Measurements from ENCODE around the gene GPR139. TPM values are rescaled to one million over a fixed set of nuclear protein-coding genes. Genes with fewer than 3 reads are reported as not detected.

The GPR139 gene
- total RNA-seq, 1 experiment from 2014 or later, result not detected

GRCh38 chr16:19997264-19997663 is 76.4 kb downstream of the GPR139 start:
- H3K9me3 ChIP-seq (ENCODE audit: insufficient read depth, low read depth), result no peaks in the 10 kb centered on the region
- no peak for DNase-seq
- no peaks in the 10 kb centered on the region for H3K36me3 ChIP-seq (ENCODE audit: low read depth)
- no peaks in the 10 kb centered on the region for H3K4me1 ChIP-seq (replicated peaks; ENCODE audit: insufficient read depth)
- TF ChIP-seq, protein P1, sequence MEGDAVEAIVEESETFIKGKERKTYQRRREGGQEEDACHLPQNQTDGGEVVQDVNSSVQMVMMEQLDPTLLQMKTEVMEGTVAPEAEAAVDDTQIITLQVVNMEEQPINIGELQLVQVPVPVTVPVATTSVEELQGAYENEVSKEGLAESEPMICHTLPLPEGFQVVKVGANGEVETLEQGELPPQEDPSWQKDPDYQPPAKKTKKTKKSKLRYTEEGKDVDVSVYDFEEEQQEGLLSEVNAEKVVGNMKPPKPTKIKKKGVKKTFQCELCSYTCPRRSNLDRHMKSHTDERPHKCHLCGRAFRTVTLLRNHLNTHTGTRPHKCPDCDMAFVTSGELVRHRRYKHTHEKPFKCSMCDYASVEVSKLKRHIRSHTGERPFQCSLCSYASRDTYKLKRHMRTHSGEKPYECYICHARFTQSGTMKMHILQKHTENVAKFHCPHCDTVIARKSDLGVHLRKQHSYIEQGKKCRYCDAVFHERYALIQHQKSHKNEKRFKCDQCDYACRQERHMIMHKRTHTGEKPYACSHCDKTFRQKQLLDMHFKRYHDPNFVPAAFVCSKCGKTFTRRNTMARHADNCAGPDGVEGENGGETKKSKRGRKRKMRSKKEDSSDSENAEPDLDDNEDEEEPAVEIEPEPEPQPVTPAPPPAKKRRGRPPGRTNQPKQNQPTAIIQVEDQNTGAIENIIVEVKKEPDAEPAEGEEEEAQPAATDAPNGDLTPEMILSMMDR (conservative IDR thresholded peaks at IDR 0.05), result no peak
- no peak for TF ChIP-seq EZH2 (IDR thresholded peaks at IDR 0.05; ENCODE audit: low read depth)
- H3K9me2 ChIP-seq (ENCODE audit: insufficient read depth), result no peaks in the 10 kb centered on the region
- ChIA-PET CTCF (no interaction called here), POLR2A (ENCODE audit: unreplicated experiment) (no interaction called here)
- H4K20me1 ChIP-seq (ENCODE audit: insufficient read depth), result no peaks in the 10 kb centered on the region
- no TSS peak for BruUV-seq (replicated peaks)
- no peaks in the 10 kb centered on the region for H3F3A ChIP-seq (ENCODE audit: insufficient read depth, low read depth)
- H3K27me3 ChIP-seq (ENCODE audit: insufficient read depth, low read depth), result peaks cover 48% of the 10 kb centered on the region
- H3K79me2 ChIP-seq (ENCODE audit: low read depth), result no peaks in the 10 kb centered on the region
- intact Hi-C loops (cut with micrococcal nuclease; ENCODE audit: unreplicated experiment), result no loop called here
- no peak overlapping the region for H3K4me3 ChIP-seq
- no peak overlapping the region for H3K4me2 ChIP-seq
- H3K27ac ChIP-seq, result no peak overlapping the region
- no peak overlapping the region for H2AFZ ChIP-seq

DNA sequence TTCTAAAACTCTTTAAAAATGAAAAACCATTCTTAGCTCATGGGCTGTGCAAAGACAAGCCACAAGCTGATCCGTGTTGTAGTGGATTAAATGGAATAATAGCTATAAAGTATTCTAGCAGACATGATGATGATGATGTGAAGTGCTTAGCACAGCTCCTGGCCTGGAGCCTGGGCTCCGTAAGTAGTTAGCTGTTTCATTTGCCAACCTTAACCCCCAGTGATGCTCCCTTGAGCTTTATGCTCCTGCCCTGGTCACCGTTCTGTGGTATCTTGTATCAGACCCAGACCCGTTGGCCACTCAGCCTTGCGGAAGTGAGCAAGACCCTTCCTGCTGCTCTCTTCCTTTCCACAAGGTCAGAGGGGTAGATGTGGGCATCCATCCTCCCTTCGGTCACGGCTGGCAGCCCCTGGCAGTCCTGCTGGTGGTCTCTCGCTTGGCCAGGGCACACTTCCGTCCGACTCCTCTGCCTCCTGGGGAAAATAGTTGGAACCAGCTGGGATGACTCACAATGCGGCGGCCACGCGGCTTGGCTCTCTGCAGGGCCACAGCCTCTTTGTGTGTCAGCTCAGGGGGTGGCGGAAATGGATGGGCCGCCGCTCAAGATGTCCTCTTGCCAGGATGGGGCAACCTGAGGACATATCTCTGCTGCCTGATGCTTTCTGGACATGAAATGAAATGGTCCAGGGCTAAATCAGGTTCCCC is 79.1 kb downstream of the GPR139 start:
- H3K4me3 ChIP-seq, result no peak overlapping the region
- POLR2A ChIA-PET (ENCODE audit: unreplicated experiment), result no interaction called here
- no peaks in the 10 kb centered on the region for H3K36me3 ChIP-seq (ENCODE audit: low read depth)
- H2AFZ ChIP-seq, result no peak overlapping the region
- H3F3A ChIP-seq (ENCODE audit: insufficient read depth, low read depth), result no peaks in the 10 kb centered on the region
- no peak for TF ChIP-seq EZH2 (IDR thresholded peaks at IDR 0.05; ENCODE audit: low read depth)
- TF ChIP-seq, protein P1 (conservative IDR thresholded peaks at IDR 0.05), result no peak
- H3K27me3 ChIP-seq (ENCODE audit: insufficient read depth, low read depth), result peaks cover 41% of the 10 kb centered on the region
- H3K4me1 ChIP-seq (replicated peaks; ENCODE audit: insufficient read depth), result no peaks in the 10 kb centered on the region
- H3K27ac ChIP-seq, result no peak overlapping the region
- no peak overlapping the region for H3K4me2 ChIP-seq
- intact Hi-C loops (cut with micrococcal nuclease; ENCODE audit: unreplicated experiment), result no loop called here
- CTCF ChIA-PET, result no interaction called here
- BruUV-seq (replicated peaks), result no TSS peak
- H4K20me1 ChIP-seq (ENCODE audit: insufficient read depth), result no peaks in the 10 kb centered on the region
- no peaks in the 10 kb centered on the region for H3K9me2 ChIP-seq (ENCODE audit: insufficient read depth)
- H3K79me2 ChIP-seq (ENCODE audit: low read depth), result no peaks in the 10 kb centered on the region
- H3K9me3 ChIP-seq (ENCODE audit: insufficient read depth, low read depth), result no peaks in the 10 kb centered on the region
- no peak for DNase-seq

- H3K27ac ChIP-seq, result no peak overlapping the region
- POLR2A ChIA-PET (ENCODE audit: unreplicated experiment), result no interaction called here
- TF ChIP-seq, protein P1 (conservative IDR thresholded peaks at IDR 0.05), result no peak
- TF ChIP-seq EZH2 (IDR thresholded peaks at IDR 0.05; ENCODE audit: low read depth), result no peak
- BruUV-seq (replicated peaks), result no TSS peak
- H3K27me3 ChIP-seq (ENCODE audit: insufficient read depth, low read depth), result peaks cover 51% of the 10 kb centered on the region
- CTCF ChIA-PET, result no interaction called here
- no peaks in the 10 kb centered on the region for H3K79me2 ChIP-seq (ENCODE audit: low read depth)
- no peak overlapping the region for H2AFZ ChIP-seq
- H3K36me3 ChIP-seq (ENCODE audit: low read depth), result no peaks in the 10 kb centered on the region
- no peak overlapping the region for H3K4me3 ChIP-seq
- H4K20me1 ChIP-seq (ENCODE audit: insufficient read depth), result no peaks in the 10 kb centered on the region
- H3K4me2 ChIP-seq, result no peak overlapping the region
- no peaks in the 10 kb centered on the region for H3F3A ChIP-seq (ENCODE audit: insufficient read depth, low read depth)
- no peak for DNase-seq
- no peaks in the 10 kb centered on the region for H3K9me3 ChIP-seq (ENCODE audit: insufficient read depth, low read depth)
- no peaks in the 10 kb centered on the region for H3K9me2 ChIP-seq (ENCODE audit: insufficient read depth)
- intact Hi-C loops (cut with micrococcal nuclease; ENCODE audit: unreplicated experiment), result no loop called here
- no peaks in the 10 kb centered on the region for H3K4me1 ChIP-seq (replicated peaks; ENCODE audit: insufficient read depth)
Measured at GRCh38 chr16:19991614-19992013, 82.1 kb downstream of the GPR139 start.
